Keratinocyte (primary cell): ENCODE results near the gene TMPRSS6. TPM values are rescaled to one million over a fixed set of nuclear protein-coding genes. Genes with fewer than 3 reads are reported as not detected.

ENCODE experiments used
- DNase-seq: peaks from one replicate; pipeline ENCODE4 v3.0.0-alpha.2; 2011; ENCODE audit warnings: low read depth, missing footprints, low spot score
- FAIRE-seq: peaks from 2 replicates; lab custom pipeline; 2011; peaks lifted over from hg19 to GRCh38; lab: Jason Lieb, UNC
- H2AFZ ChIP-seq: 2 replicates; pipeline ENCODE4 v1.6.0; 2012; ENCODE audit warnings: low read length, control low read depth, inconsistent platforms; ENCODE audit not compliant: control insufficient read depth
- H3K27ac ChIP-seq: 2 replicates; pipeline ENCODE4 v1.5.1; 2011; ENCODE audit warnings: low read length; ENCODE audit not compliant: control insufficient read depth, insufficient read depth
- H3K27me3 ChIP-seq: 3 replicates; pipeline ENCODE4 v1.6.0; 2011; ENCODE audit warnings: low read length; ENCODE audit not compliant: control insufficient read depth, insufficient read depth; ENCODE audit errors: extremely low read depth
- H3K36me3 ChIP-seq, 2 experiments: 2 replicates in 1 of 2; 3 replicates in 1 of 2; pipeline ENCODE4 v1.5.1; 2011; ENCODE audit warnings: low read length in 2 of 2, mild to moderate bottlenecking in 1 of 2; ENCODE audit not compliant: control insufficient read depth in 2 of 2, insufficient read depth in 2 of 2; ENCODE audit errors: extremely low read depth in 1 of 2
- H3K4me1 ChIP-seq: 3 replicates; pipeline ENCODE4 v1.5.1; 2011; ENCODE audit warnings: low read length; ENCODE audit not compliant: control insufficient read depth, insufficient read depth; ENCODE audit errors: extremely low read depth
- H3K4me2 ChIP-seq: 3 replicates; pipeline ENCODE4 v1.6.0; 2011; ENCODE audit warnings: low read depth, low read length; ENCODE audit not compliant: control insufficient read depth, insufficient read depth; ENCODE audit errors: extremely low read depth
- H3K4me3 ChIP-seq, 3 experiments: fragments of 200-600 bp in 1 of 3; sonication (generic) in 1 of 3; 2 replicates in 2 of 3; 3 replicates in 1 of 3; pipeline ENCODE4 v1.5.1; 2011 to 2016; ENCODE audit warnings: low read length in 3 of 3, mild to moderate bottlenecking in 3 of 3, control low read depth in 2 of 3, inconsistent platforms in 1 of 3, low read depth in 1 of 3, mixed read lengths in 1 of 3, mixed run types in 1 of 3, moderate library complexity in 1 of 3; ENCODE audit not compliant: control insufficient read depth in 2 of 3, insufficient read depth in 2 of 3; ENCODE audit errors: extremely low read depth in 1 of 3
- H3K79me2 ChIP-seq: 2 replicates; pipeline ENCODE4 v1.6.0; 2012; ENCODE audit warnings: low read length; ENCODE audit not compliant: control insufficient read depth, insufficient read depth
- H3K9ac ChIP-seq: 3 replicates; pipeline ENCODE4 v1.6.0; 2011; ENCODE audit warnings: low read length; ENCODE audit not compliant: control insufficient read depth, insufficient read depth; ENCODE audit errors: extremely low read depth
- H3K9me1 ChIP-seq: 3 replicates; pipeline ENCODE4 v1.6.0; 2011; ENCODE audit warnings: low read length; ENCODE audit not compliant: control insufficient read depth, insufficient read depth; ENCODE audit errors: extremely low read depth
- H3K9me3 ChIP-seq: 2 replicates; pipeline ENCODE4 v1.5.1; 2012; ENCODE audit warnings: low read depth, low read length; ENCODE audit not compliant: control insufficient read depth
- H4K20me1 ChIP-seq: 3 replicates; pipeline ENCODE4 v1.6.0; 2011; ENCODE audit warnings: low read length; ENCODE audit not compliant: control insufficient read depth, insufficient read depth; ENCODE audit errors: extremely low read depth
- CTCF ChIP-seq, 3 experiments: IDR thresholded peaks in 1 of 3; conservative IDR thresholded peaks in 1 of 3; optimal IDR thresholded peaks in 1 of 3; 2 replicates in 2 of 3; 3 replicates in 1 of 3; pipeline versions ENCODE3 to v1.5.1; 2011; ENCODE audit warnings: low read length in 3 of 3, mild to moderate bottlenecking in 3 of 3, moderate library complexity in 2 of 3, control low read depth in 1 of 3, inconsistent platforms in 1 of 3; ENCODE audit not compliant: insufficient read depth in 2 of 3; ENCODE audit errors: extremely low read depth in 1 of 3
- EZH2 ChIP-seq: IDR thresholded peaks from one replicate; pipeline ENCODE4 v1.6.1; 2012; ENCODE audit warnings: inconsistent platforms, mild to moderate bottlenecking, low read length, moderate library complexity
- dilution Hi-C: fragments of 300-500 bp; cut with MboI; formaldehyde crosslinking; loops from one replicate; pipeline ENCODE4 v1.7.0; 2020; ENCODE audit warnings: low sequenced_read_pairs; ENCODE audit not compliant: extremely low pct_ligation_motif_present
- polyA plus RNA-seq, 5 experiments: library from polyadenylated mRNA; depleted of rRNA in 3 of 5; stranded (reverse) in 3 of 5; stranded (forward) in 1 of 5; unstranded in 1 of 5; fragments of >200 nt; gene quantifications; 1 replicate in 1 of 5; 2 replicates in 3 of 5; 3 replicates in 1 of 5; pipeline versions ENCODE4 v1.2.1 to v1.2.3, GENCODE V29; 2011 to 2012; ENCODE audit warnings: missing spikeins in 2 of 5, low read depth in 1 of 5, low replicate concordance in 1 of 5

The TMPRSS6 gene
- polyA plus RNA-seq, 1 donor (not counting 4 experiments of a cell fraction or from before 2014, with no cell fraction given), result not detected

GRCh38 chr22:37061611-37062375, 47.7 kb downstream of the TMPRSS6 start:
- Histone ChIP-seq H3K27ac (no peak overlapping the region), H3K4me3 (no peak overlapping the region), H2AFZ (no peak overlapping the region), H3K9me1 (no peaks in the 10 kb centered on the region), H3K4me2 (no peak overlapping the region), H3K36me3 (peaks cover 0 to 4% of the 10 kb centered on the region in 2 experiments), H3K4me1 (no peaks in the 10 kb centered on the region), H3K27me3 (no peaks in the 10 kb centered on the region), H3K9me3 (no peaks in the 10 kb centered on the region), H3K79me2 (no peaks in the 10 kb centered on the region), H3K9ac (no peak overlapping the region), H4K20me1 (no peaks in the 10 kb centered on the region)
- FAIRE-seq (no peak), DNase-seq (no peak)
- TF ChIP-seq EZH2 (no peak), CTCF (optimal IDR thresholded peaks at IDR 0.05 in 1 of 3, IDR thresholded peaks at IDR 0.05 in 1 of 3, conservative IDR thresholded peaks at IDR 0.05 in 1 of 3; ENCODE audit: extremely low read depth in 1 of 3, insufficient read depth in 2 of 3, low read length in 3 of 3) (no peak)
- dilution Hi-C loops, result no loop called here

GRCh38 chr22:37060801-37061610, 48.5 kb downstream of the TMPRSS6 start:
- Histone ChIP-seq H3K4me1 (no peaks in the 10 kb centered on the region), H3K9me1 (no peaks in the 10 kb centered on the region), H3K27me3 (no peaks in the 10 kb centered on the region), H3K4me3 (no peak overlapping the region), H3K27ac (no peak overlapping the region), H3K4me2 (no peak overlapping the region), H3K9me3 (no peaks in the 10 kb centered on the region), H4K20me1 (no peaks in the 10 kb centered on the region), H3K79me2 (no peaks in the 10 kb centered on the region), H2AFZ (no peak overlapping the region), H3K9ac (no peak overlapping the region), H3K36me3 (peaks cover 0 to 4% of the 10 kb centered on the region in 2 experiments)
- dilution Hi-C loops, result no loop called here
- DNase-seq (no peak), FAIRE-seq (no peak)
- TF ChIP-seq CTCF (optimal IDR thresholded peaks at IDR 0.05 in 1 of 3, IDR thresholded peaks at IDR 0.05 in 1 of 3, conservative IDR thresholded peaks at IDR 0.05 in 1 of 3; ENCODE audit: extremely low read depth in 1 of 3, insufficient read depth in 2 of 3, low read length in 3 of 3) (no peak), EZH2 (no peak)
